WERI-Rb-1 (cell line): ENCODE data around the gene MYO7B.

Experiments
- DNase-seq: peaks from one replicate; pipeline ENCODE4 v3.0.0-alpha.2; 2020
- H3K27ac ChIP-seq: fragments of 250-450 bp; sonication (Bioruptor Pico); 2 replicates; pipeline ENCODE4 v1.5.1; 2020; ENCODE audit warnings: mild to moderate bottlenecking, moderate library complexity
- H3K27me3 ChIP-seq: fragments of 250-450 bp; sonication (Bioruptor Pico); 2 replicates; pipeline ENCODE4 v1.5.1; 2021; ENCODE audit warnings: mild to moderate bottlenecking, low read depth, moderate library complexity; ENCODE audit not compliant: insufficient read depth, severe bottlenecking
- H3K36me3 ChIP-seq: fragments of 250-450 bp; sonication (Bioruptor Pico); 2 replicates; pipeline ENCODE4 v1.5.1; 2020; ENCODE audit warnings: mild to moderate bottlenecking, moderate library complexity
- H3K4me3 ChIP-seq: 2 replicates; pipeline ENCODE4 v1.5.1; 2011; ENCODE audit warnings: low read depth, mild to moderate bottlenecking, control low read depth, low read length
- H3K9me3 ChIP-seq: fragments of 250-450 bp; sonication (Bioruptor Pico); 2 replicates; pipeline ENCODE4 v1.5.1; 2021; ENCODE audit warnings: mild to moderate bottlenecking, moderate library complexity; ENCODE audit not compliant: severe bottlenecking
- TF ChIP-seq, protein P1 (sequence below): IDR thresholded peaks from 2 replicates; pipeline ENCODE4 v1.5.1; 2011; ENCODE audit warnings: low read depth, mild to moderate bottlenecking, control low read depth, inconsistent platforms, low read length

The MYO7B gene

DNA sequence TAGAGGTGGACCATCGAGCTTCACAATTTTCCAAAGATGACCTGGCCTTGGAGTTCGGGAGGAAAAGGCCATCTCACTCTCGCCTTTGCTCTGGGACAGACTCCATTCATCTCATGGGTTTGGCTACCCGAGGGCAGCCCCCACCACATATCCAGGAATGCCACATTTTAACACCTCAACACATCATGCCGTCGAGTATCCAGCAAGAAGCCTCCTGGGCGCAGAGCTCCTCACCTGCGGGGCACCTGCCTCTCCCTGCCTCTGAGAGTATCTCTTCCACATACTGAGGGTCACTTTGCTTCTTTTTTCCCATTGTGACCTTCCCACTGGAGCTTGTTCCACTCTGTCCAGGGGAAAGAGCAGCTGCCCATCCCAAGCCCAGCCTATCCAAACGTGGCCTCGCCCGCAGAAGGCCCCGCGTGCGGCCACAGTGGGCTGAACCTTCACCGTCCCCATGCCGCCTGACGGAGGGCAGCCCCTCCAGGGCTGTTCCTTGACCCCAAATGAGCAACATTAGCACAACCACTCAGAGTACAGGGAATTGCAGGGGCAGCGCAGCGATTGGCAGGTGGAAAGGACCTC is 145.3 kb downstream of the MYO7B start:
- Histone ChIP-seq H3K4me3 (no peak overlapping the region), H3K27me3 (no peaks in the 10 kb centered on the region), H3K36me3 (no peaks in the 10 kb centered on the region), H3K27ac (no peak overlapping the region), H3K9me3 (no peaks in the 10 kb centered on the region)
- TF ChIP-seq, protein P1, sequence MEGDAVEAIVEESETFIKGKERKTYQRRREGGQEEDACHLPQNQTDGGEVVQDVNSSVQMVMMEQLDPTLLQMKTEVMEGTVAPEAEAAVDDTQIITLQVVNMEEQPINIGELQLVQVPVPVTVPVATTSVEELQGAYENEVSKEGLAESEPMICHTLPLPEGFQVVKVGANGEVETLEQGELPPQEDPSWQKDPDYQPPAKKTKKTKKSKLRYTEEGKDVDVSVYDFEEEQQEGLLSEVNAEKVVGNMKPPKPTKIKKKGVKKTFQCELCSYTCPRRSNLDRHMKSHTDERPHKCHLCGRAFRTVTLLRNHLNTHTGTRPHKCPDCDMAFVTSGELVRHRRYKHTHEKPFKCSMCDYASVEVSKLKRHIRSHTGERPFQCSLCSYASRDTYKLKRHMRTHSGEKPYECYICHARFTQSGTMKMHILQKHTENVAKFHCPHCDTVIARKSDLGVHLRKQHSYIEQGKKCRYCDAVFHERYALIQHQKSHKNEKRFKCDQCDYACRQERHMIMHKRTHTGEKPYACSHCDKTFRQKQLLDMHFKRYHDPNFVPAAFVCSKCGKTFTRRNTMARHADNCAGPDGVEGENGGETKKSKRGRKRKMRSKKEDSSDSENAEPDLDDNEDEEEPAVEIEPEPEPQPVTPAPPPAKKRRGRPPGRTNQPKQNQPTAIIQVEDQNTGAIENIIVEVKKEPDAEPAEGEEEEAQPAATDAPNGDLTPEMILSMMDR: no peak
- no peak for DNase-seq

DNA sequence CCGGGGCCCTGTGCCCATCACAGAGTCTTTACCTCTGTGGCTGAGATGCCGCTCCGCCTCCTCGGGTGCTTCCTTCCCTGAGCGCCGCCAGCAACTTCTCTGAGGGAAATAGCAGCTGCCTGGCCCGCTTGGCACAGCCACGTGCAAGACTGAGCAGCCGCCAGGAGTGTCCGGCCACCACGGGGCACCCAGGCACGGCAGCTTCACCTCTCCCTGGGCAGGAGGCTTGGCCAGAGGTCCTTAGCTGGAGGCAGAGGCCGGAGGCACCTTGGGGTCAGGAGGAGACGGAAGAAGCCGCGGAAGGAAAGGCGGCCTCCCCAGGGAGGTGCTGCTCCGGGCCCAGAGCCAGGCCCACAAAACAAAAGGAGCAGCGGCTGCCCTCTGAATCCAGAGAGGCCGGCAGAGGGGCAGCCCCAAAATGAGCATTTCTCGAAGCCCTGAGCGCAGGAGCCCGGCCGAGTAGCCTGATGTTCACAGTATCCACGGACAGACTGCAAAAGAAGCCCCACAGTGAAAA is 145.9 kb downstream of the MYO7B start:
- Histone ChIP-seq H3K27ac (no peak overlapping the region), H3K36me3 (no peaks in the 10 kb centered on the region), H3K9me3 (no peaks in the 10 kb centered on the region), H3K4me3 (no peak overlapping the region), H3K27me3 (no peaks in the 10 kb centered on the region)
- TF ChIP-seq, protein P1: no peak
- no peak for DNase-seq

DNA sequence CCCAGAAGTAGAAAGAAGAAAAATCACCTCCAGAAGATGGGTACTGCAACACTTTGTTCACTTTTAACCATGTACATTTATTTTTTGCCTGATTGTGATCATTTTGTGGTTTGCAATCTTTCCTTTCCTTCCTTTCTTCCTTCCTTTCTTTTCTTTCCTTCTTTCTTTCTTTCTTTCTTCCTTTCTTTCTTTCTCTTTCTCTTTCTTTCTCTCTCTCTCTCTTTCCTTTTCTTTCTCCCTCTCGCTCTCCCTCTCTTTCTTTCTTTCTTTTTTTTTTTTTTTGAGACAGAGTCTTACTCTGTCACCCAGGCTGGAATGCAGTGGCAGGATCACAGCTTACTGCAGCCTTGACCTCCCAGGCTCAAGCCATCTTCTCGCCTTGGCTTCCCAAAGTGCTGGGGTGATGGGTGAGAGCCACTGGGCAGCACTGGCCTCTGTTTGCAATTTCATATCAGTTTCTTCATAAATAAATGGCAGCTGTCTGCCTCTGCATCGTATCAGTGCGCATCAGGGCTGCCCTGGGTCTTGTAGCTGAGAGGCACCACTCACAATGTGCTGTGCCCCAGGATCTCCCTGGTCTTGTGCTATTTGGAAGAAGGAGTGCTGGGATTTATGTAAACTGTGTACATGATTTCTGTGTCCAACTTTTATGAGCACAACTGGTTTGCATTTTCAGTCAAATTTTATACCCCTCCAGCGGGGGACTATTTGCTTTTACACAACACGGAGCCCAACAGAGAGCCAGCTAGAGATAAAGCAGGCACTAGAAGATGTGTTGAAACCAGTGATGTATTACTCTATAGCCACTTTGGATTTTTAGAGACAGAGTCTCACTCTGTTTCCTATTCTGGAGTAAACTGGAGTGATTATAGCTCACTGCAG is 146.7 kb downstream of the MYO7B start:
- Histone ChIP-seq H3K4me3 (no peak overlapping the region), H3K27me3 (no peaks in the 10 kb centered on the region), H3K9me3 (no peaks in the 10 kb centered on the region), H3K27ac (no peak overlapping the region), H3K36me3 (no peaks in the 10 kb centered on the region)
- no peak for DNase-seq
- TF ChIP-seq, protein P1: no peak

DNA sequence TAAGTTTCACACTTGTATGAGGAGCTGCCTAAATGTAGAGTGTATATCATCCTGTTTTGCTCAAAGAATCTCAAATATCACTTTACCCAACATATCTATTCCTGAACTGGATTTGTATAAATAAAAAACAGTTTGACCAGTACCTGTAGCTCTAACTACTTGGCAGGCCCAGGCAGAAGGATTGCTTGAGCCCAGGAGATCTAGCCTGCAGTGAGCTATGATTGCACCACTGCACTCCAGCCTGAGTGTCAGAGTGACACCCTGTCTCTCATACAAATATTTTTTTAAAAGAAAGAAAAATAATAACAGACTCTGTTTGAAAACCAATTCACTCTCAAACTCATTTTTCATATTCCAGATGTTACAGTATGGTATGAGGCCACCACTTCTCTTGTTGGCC is 147.6 kb downstream of the MYO7B start:
- H3K36me3 ChIP-seq: no peaks in the 10 kb centered on the region
- H3K27me3 ChIP-seq: no peaks in the 10 kb centered on the region
- H3K27ac ChIP-seq: no peak overlapping the region
- DNase-seq: no peak
- TF ChIP-seq, protein P1: no peak
- H3K4me3 ChIP-seq: no peak overlapping the region
- H3K9me3 ChIP-seq: no peaks in the 10 kb centered on the region

DNA sequence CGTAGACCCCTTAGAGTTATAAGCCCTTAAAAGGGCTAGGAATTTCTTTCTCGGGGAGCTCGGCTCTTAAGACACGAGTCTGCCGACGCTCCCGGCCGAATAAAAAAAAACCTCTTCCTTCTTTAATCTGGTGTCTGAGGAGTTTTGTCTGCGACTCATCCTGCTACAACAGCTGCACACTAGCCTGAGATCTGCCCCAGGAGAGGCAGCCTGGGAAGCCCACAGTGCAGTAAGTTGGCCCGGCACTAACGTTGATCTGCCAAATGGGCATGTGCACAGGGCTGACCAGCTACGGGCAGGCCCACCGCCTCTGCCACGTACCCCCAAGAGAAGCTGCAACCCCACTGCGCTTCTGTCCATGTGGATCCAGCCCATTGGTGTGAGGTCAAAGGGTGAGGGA is 148.3 kb downstream of the MYO7B start:
- H3K27ac ChIP-seq: no peak overlapping the region
- DNase-seq: peak; percentile 38
- H3K9me3 ChIP-seq: no peaks in the 10 kb centered on the region
- no peaks in the 10 kb centered on the region for H3K36me3 ChIP-seq
- H3K4me3 ChIP-seq: no peak overlapping the region
- TF ChIP-seq, protein P1: no peak
- H3K27me3 ChIP-seq: no peaks in the 10 kb centered on the region
